ENCODE measurements around the gene TEFM.
A peak's percentile ranks its signal among the peaks of the same experiment; 100 is the strongest.

Gene TEFM

DNA sequence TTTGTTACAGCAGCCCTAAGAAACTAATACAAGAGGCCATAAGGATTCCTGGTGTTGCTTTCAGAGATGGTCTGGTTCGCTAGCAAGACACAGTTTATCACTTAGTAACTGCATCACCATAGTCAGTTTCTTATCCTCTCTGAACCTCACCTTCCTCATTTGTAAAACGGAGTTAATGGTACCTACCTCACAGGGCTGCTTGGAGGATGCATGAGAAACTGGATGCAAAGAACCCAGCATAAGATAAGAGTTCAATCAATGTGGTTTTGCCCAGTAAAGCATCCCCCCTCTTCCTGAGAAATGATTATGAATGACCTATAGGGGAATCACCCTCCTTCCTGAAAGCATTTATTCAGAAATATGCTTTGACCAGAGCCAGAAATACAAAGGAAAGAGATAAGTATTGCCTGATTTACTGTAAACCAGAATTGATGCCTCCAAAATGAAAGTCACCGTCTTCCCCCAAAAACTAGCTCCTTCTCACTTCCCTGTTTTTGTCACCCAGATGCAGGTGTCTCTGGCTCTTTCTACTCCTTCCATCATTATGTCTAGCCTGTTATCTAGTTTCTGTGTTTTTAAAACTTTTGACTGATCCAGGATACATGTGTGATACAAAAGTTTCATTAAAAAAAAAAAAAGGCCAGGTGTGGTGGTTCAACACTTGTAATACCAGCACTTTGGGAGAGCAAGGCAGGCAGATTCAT lies 2.8 kb upstream of the TEFM start:
- H3K4me3 ChIP-seq (ENCODE audit: low read depth, low read length), result no peak overlapping the region
- in situ Hi-C loops (cut with HindIII; ENCODE audit: low sequenced_read_pairs), result no loop called here
- no peak for DNase-seq (ENCODE audit: low read depth)
- TF ChIP-seq, protein P1, sequence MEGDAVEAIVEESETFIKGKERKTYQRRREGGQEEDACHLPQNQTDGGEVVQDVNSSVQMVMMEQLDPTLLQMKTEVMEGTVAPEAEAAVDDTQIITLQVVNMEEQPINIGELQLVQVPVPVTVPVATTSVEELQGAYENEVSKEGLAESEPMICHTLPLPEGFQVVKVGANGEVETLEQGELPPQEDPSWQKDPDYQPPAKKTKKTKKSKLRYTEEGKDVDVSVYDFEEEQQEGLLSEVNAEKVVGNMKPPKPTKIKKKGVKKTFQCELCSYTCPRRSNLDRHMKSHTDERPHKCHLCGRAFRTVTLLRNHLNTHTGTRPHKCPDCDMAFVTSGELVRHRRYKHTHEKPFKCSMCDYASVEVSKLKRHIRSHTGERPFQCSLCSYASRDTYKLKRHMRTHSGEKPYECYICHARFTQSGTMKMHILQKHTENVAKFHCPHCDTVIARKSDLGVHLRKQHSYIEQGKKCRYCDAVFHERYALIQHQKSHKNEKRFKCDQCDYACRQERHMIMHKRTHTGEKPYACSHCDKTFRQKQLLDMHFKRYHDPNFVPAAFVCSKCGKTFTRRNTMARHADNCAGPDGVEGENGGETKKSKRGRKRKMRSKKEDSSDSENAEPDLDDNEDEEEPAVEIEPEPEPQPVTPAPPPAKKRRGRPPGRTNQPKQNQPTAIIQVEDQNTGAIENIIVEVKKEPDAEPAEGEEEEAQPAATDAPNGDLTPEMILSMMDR (IDR thresholded peaks at IDR 0.05; ENCODE audit: low read depth, low read length, missing control alignments), result no peak

DNA sequence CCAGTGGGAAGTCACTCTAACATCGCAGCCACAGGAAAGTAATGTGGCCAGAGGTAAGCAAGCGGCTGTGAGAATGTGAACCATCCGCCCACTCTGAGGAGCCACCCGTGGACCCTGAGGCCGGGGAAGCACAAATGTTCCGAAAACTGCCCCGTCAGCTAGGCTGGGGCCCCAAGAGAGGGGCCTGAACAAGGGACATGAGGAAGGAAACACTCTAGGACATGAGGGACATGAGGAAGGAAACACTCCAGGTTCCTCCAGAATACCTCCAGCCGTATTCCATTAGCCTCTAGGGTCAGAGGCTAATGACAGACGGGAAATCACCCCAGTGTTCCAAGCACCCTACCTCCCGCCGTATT lies 317 bp downstream of the TEFM start:
- DNase-seq (ENCODE audit: low read depth), result no peak
- peak overlapping the region; percentile 92 for H3K4me3 ChIP-seq (ENCODE audit: low read depth, low read length)
- TF ChIP-seq, protein P1 (IDR thresholded peaks at IDR 0.05; ENCODE audit: low read depth, low read length, missing control alignments), result no peak
- in situ Hi-C loops (cut with HindIII; ENCODE audit: low sequenced_read_pairs), result no loop called here

DNA sequence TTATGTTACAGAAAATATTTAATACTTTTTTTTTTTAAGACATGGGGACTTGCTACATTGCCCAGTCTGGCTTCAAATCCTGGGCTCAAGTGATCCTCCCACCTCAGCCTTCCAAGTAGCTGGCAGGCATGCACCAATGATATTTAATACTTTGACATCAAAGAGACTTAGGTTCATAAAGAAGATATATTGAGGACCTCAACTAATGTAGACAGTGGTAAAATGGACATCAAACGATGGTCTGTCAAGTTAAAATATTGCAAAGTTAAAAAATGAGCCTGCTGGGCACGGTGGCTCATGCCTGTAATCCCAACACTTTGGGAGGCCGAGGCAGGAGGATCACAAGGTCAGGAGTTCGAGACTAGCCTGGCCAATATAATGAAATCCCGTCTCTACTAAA lies 8.7 kb downstream of the TEFM start:
- no peak for DNase-seq (ENCODE audit: low read depth)
- in situ Hi-C loops (cut with HindIII; ENCODE audit: low sequenced_read_pairs), result no loop called here
- no peak overlapping the region for H3K4me3 ChIP-seq (ENCODE audit: low read depth, low read length)
- TF ChIP-seq, protein P1 (IDR thresholded peaks at IDR 0.05; ENCODE audit: low read depth, low read length, missing control alignments), result no peak

DNA sequence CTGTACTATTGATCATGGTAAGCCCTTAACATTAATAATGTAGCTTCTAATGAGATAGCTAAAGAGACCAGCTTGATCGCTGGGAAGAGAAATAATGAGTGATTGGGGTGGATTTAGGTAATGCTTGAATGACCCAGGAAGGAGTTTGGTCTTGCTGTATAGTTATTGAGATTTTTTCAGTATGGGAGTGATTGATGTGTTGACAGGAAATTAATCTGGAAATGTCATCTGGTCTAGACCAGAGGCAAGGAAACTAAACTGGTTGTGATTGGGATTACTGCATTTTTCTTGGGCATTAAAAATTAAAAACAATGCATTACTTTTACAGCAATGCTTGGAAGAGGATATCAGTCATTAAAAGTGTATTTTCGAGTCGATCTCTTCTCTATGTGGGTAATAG lies 11.8 kb downstream of the TEFM start:
- H3K4me3 ChIP-seq (ENCODE audit: low read depth, low read length), result no peak overlapping the region
- DNase-seq (ENCODE audit: low read depth), result no peak
- in situ Hi-C loops (cut with HindIII; ENCODE audit: low sequenced_read_pairs), result no loop called here
- TF ChIP-seq, protein P1 (IDR thresholded peaks at IDR 0.05; ENCODE audit: low read depth, low read length, missing control alignments), result no peak

DNA sequence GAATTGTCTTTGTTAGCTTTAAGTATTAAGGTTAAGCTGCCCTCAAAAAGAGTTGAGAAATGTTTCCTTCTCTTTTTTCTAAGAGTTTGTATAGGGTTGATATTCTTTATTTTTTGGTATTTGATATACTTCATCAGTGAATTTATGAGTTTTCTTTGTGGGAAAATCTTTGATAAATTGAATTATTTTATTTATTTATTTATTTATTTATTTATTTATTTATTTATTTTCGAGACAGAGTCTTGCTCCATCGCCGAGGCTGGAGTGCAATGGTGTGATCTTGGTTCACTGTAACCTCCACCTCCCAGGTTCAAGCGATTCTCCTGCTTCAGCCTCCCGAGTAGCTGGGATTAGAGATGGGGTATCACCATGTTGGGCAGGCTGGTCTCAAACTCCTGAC lies 19.9 kb downstream of the TEFM start:
- H3K4me3 ChIP-seq (ENCODE audit: low read depth, low read length), result no peak overlapping the region
- no peak for DNase-seq (ENCODE audit: low read depth)
- TF ChIP-seq, protein P1 (IDR thresholded peaks at IDR 0.05; ENCODE audit: low read depth, low read length, missing control alignments), result no peak
- in situ Hi-C loops (cut with HindIII; ENCODE audit: low sequenced_read_pairs), result no loop called here

DNA sequence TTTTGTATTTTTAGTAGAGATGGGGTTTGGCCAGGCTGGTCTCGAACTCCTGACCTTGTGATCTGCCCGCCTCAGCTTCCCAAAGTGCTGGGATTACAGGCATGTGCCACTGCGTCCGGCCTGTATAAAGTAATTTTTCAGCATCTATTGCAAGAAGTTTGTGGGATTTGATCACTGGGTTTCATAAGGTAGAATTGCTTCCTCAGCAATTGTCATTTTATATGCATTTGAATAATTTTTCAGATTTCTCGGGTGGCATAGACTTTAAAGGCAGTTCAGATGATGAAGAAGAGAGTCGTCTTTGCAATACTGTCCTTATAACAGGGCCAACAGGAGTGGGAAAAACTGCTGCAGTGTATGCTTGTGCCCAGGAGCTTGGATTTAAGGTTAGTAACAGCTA lies 37.0 kb downstream of the TEFM start:
- TF ChIP-seq, protein P1 (IDR thresholded peaks at IDR 0.05; ENCODE audit: low read depth, low read length, missing control alignments), result no peak
- no peak for DNase-seq (ENCODE audit: low read depth)
- in situ Hi-C loops (cut with HindIII; ENCODE audit: low sequenced_read_pairs), result no loop called here
- H3K4me3 ChIP-seq (ENCODE audit: low read depth, low read length), result no peak overlapping the region
